Gastroesophageal sphincter (tissue), 4 donors: ENCODE measurements around the gene SLC38A9. TPM values are rescaled to one million over a fixed set of nuclear protein-coding genes. Genes with fewer than 3 reads are reported as not detected.
A peak's percentile ranks its signal among the peaks of the same experiment; 100 is the strongest.

ENCODE experiments used
- ATAC-seq: fragments of 150-250 bp; one replicate; pipeline ENCODE4 v1.9.1; 2016; ENCODE audit warnings: mild to moderate bottlenecking, moderate library complexity
- H3K27ac ChIP-seq, 4 donors: fragments of 200-600 bp; sonication (generic) in 3 of 4; 1 replicate in 3 of 4; 2 replicates in 1 of 4; pipeline ENCODE4 v1.5.1; 2016 to 2019
- H3K27me3 ChIP-seq: fragments of 200-600 bp; sonication (generic); one replicate; pipeline ENCODE4 v1.5.1; 2019
- H3K36me3 ChIP-seq, 2 donors: fragments of 200-600 bp; sonication (generic); one replicate each; pipeline ENCODE4 v1.5.1; 2019; ENCODE audit warnings: control low read depth in 1 of 2
- H3K4me1 ChIP-seq, 3 donors: fragments of 200-600 bp; sonication (generic); 1 replicate in 2 of 3; 2 replicates in 1 of 3; pipeline ENCODE4 v1.5.1; 2016 to 2019; ENCODE audit warnings: control low read depth in 2 of 3
- H3K4me3 ChIP-seq, 2 donors: fragments of 200-600 bp; sonication (generic); one replicate each; pipeline ENCODE4 v1.5.1; 2019; ENCODE audit warnings: mild to moderate bottlenecking in 1 of 2, moderate library complexity in 1 of 2
- H3K9me3 ChIP-seq, 3 donors: fragments of 200-600 bp; sonication (generic); one replicate each; pipeline ENCODE4 v1.5.1; 2017 to 2019; ENCODE audit warnings: control low read depth in 2 of 3
- CTCF ChIP-seq, 4 experiments: fragments of 200-600 bp in 2 of 4; fragments of 450-650 bp in 2 of 4; sonication (generic) in 1 of 4; IDR thresholded peaks; one replicate each; pipeline ENCODE4 v1.5.1; 2017 to 2019; ENCODE audit warnings: antibody characterized with exemption in 4 of 4, mild to moderate bottlenecking in 2 of 4, moderate library complexity in 2 of 4
- EP300 ChIP-seq: sonication (generic); formaldehyde crosslinking; IDR thresholded peaks from one replicate; pipeline ENCODE4 v1.6.1; 2017; ENCODE audit warnings: antibody characterized with exemption, mild to moderate bottlenecking
- POLR2A ChIP-seq, 2 donors: fragments of 450-650 bp; IDR thresholded peaks; one replicate each; pipeline ENCODE4 v1.6.1; 2017; ENCODE audit warnings: antibody characterized with exemption in 2 of 2, mild to moderate bottlenecking in 2 of 2, moderate library complexity in 1 of 2
- POLR2AphosphoS5 ChIP-seq: sonication (generic); formaldehyde crosslinking; IDR thresholded peaks from one replicate; pipeline ENCODE4 v1.6.1; 2017; ENCODE audit warnings: antibody characterized with exemption
- WGBS, 2 donors: methylation state at CpG; one replicate each; pipeline ENCODE4 v1.1.5; 2018; ENCODE audit warnings: low coverage in 1 of 2; 5-methylcytosine and 5-hydroxymethylcytosine counted together
- total RNA-seq, 4 donors: library from RNA; depleted of rRNA; stranded (reverse); fragments of >200 nt; gene quantifications; one replicate each; pipeline ENCODE4 v1.1.0, GENCODE V29; 2016

Gene SLC38A9
- total RNA-seq, 4 donors from 2014 or later = 10.1 to 13.2 (median 11.4) TPM

GRCh38 chr5:55715519-55716078 is 3.5 kb upstream of the SLC38A9 start:
- Histone ChIP-seq H3K4me1 (peaks cover 0 to 18% (median 6%) of the 10 kb centered on the region in 3 donors), H3K9me3 (no peaks in the 10 kb centered on the region), H3K4me3 (no peak overlapping the region), H3K27ac (no peak overlapping the region), H3K27me3 (no peaks in the 10 kb centered on the region), H3K36me3 (no peaks in the 10 kb centered on the region)
- no peak for TF ChIP-seq POLR2A (IDR thresholded peaks at IDR 0.05)
- no peak for TF ChIP-seq CTCF (IDR thresholded peaks at IDR 0.05)
- TF ChIP-seq POLR2AphosphoS5 = no peak
- TF ChIP-seq EP300 = no peak
- no peak for ATAC-seq
- 90 to 91% methylated on average over 5 to 6 of the region's 6 CpGs for WGBS, 2 donors

GRCh38 chr5:55714749-55715148 is 2.6 kb upstream of the SLC38A9 start:
- H3K4me3 ChIP-seq = no peak overlapping the region
- WGBS, 2 donors = 84 to 87% methylated on average over 6 of the region's 6 CpGs
- no peak overlapping the region for H3K27ac ChIP-seq
- TF ChIP-seq EP300 (no peak), POLR2AphosphoS5 (no peak), CTCF (IDR thresholded peaks at IDR 0.05) (no peak), POLR2A (IDR thresholded peaks at IDR 0.05) (no peak)
- no peak for ATAC-seq
- no peaks in the 10 kb centered on the region for H3K9me3 ChIP-seq
- H3K27me3 ChIP-seq = no peaks in the 10 kb centered on the region
- H3K36me3 ChIP-seq = no peaks in the 10 kb centered on the region
- peaks cover 0 to 19% (median 6%) of the 10 kb centered on the region in 3 donors for H3K4me1 ChIP-seq

GRCh38 chr5:55714339-55714738 is 2.2 kb upstream of the SLC38A9 start:
- no peak for TF ChIP-seq CTCF (IDR thresholded peaks at IDR 0.05)
- no peak for TF ChIP-seq EP300
- TF ChIP-seq POLR2AphosphoS5 = no peak
- TF ChIP-seq POLR2A (IDR thresholded peaks at IDR 0.05) = no peak
- Histone ChIP-seq H3K9me3 (no peaks in the 10 kb centered on the region), H3K4me1 (peaks cover 0 to 19% (median 6%) of the 10 kb centered on the region in 3 donors), H3K36me3 (no peaks in the 10 kb centered on the region), H3K27ac (no peak overlapping the region), H3K4me3 (no peak overlapping the region), H3K27me3 (no peaks in the 10 kb centered on the region)
- no peak for ATAC-seq
- WGBS, 2 donors = 60% methylated on average over 1 of the region's 1 CpG; no CpG with 5 or more reads in 1 of the 2 donors

GRCh38 chr5:55713871-55714270 is 1.7 kb upstream of the SLC38A9 start:
- H3K27ac ChIP-seq = no peak overlapping the region
- ATAC-seq = no peak
- H3K27me3 ChIP-seq = no peaks in the 10 kb centered on the region
- TF ChIP-seq CTCF (IDR thresholded peaks at IDR 0.05) (no peak), POLR2A (IDR thresholded peaks at IDR 0.05) (no peak), EP300 (no peak), POLR2AphosphoS5 (no peak)
- no peaks in the 10 kb centered on the region for H3K9me3 ChIP-seq
- H3K4me3 ChIP-seq = no peak overlapping the region
- 55 to 74% methylated on average over 3 of the region's 3 CpGs for WGBS, 2 donors
- no peaks in the 10 kb centered on the region for H3K36me3 ChIP-seq
- H3K4me1 ChIP-seq = peaks cover 0 to 19% (median 6%) of the 10 kb centered on the region in 3 donors

- 8% methylated on average over 16 of the region's 18 CpGs; no CpG with 5 or more reads in 1 of the 2 donors for WGBS, 2 donors
- TF ChIP-seq POLR2A (IDR thresholded peaks at IDR 0.05) (no peak), POLR2AphosphoS5 (no peak), CTCF (IDR thresholded peaks at IDR 0.05) (no peak), EP300 (no peak)
- ATAC-seq = peak; percentile 1
- Histone ChIP-seq H3K9me3 (no peaks in the 10 kb centered on the region), H3K36me3 (peaks cover 0 to 10% of the 10 kb centered on the region in 2 donors), H3K27ac (peak overlapping the region; percentile 37 to 82 (median 80)), H3K4me3 (peak overlapping the region; percentile 78 to 97), H3K27me3 (no peaks in the 10 kb centered on the region), H3K4me1 (peaks cover 0 to 19% (median 6%) of the 10 kb centered on the region in 3 donors)
Observed at GRCh38 chr5:55711507-55712022, 559 bp downstream of the SLC38A9 start.
